Esophagus muscularis mucosa (tissue), 4 donors: ENCODE data around the gene LYPD3.

Experiments
- EP300 ChIP-seq: sonication (generic); formaldehyde crosslinking; IDR thresholded peaks from one replicate; pipeline ENCODE4 v1.6.1; 2017; ENCODE audit warnings: antibody characterized with exemption
- POLR2A ChIP-seq: fragments of 450-650 bp; IDR thresholded peaks from one replicate; pipeline ENCODE4 v1.6.1; 2017; ENCODE audit warnings: antibody characterized with exemption, moderate library complexity, mild to moderate bottlenecking, low read depth
- TF ChIP-seq, protein P1 (sequence below), 3 experiments: fragments of 200-600 bp in 2 of 3; fragments of 450-650 bp in 1 of 3; sonication (generic) in 2 of 3; IDR thresholded peaks; one replicate each; pipeline ENCODE4 v1.5.1; 2017 to 2019; ENCODE audit warnings: antibody characterized with exemption in 3 of 3, mild to moderate bottlenecking in 2 of 3, moderate library complexity in 1 of 3

DNA sequence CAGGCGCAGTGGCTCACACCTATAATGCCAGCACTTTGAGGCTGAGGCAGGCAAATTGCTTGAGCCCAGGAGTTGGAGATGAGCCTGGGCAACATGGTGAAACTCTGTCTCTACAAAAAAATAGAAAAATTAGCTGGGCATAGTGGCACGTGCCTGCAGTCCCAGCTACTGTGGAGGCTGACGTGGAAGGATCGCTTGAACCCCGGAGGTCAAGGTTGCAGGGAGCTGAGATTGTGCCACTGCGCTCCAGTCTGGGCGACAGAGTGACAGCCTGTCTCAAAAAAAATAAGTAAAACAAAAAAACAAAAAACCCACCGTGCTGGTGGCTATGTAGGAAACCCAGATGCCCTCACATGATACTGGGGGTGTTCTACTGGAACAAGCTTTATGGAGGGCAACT is 22.8 kb upstream of the LYPD3 start:
- TF ChIP-seq, protein P1, sequence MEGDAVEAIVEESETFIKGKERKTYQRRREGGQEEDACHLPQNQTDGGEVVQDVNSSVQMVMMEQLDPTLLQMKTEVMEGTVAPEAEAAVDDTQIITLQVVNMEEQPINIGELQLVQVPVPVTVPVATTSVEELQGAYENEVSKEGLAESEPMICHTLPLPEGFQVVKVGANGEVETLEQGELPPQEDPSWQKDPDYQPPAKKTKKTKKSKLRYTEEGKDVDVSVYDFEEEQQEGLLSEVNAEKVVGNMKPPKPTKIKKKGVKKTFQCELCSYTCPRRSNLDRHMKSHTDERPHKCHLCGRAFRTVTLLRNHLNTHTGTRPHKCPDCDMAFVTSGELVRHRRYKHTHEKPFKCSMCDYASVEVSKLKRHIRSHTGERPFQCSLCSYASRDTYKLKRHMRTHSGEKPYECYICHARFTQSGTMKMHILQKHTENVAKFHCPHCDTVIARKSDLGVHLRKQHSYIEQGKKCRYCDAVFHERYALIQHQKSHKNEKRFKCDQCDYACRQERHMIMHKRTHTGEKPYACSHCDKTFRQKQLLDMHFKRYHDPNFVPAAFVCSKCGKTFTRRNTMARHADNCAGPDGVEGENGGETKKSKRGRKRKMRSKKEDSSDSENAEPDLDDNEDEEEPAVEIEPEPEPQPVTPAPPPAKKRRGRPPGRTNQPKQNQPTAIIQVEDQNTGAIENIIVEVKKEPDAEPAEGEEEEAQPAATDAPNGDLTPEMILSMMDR (IDR thresholded peaks at IDR 0.05) = no peak
- no peak for TF ChIP-seq POLR2A
- no peak for TF ChIP-seq EP300
